ENCODE measurements around the gene LRRC27.

- TF ChIP-seq CHD1 (IDR thresholded peaks at IDR 0.05; ENCODE audit: low read depth, low read length) = no peak
- TF ChIP-seq, protein P1, sequence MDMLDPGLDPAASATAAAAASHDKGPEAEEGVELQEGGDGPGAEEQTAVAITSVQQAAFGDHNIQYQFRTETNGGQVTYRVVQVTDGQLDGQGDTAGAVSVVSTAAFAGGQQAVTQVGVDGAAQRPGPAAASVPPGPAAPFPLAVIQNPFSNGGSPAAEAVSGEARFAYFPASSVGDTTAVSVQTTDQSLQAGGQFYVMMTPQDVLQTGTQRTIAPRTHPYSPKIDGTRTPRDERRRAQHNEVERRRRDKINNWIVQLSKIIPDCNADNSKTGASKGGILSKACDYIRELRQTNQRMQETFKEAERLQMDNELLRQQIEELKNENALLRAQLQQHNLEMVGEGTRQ (IDR thresholded peaks at IDR 0.05; ENCODE audit: low read depth, low read length) = no peak
- TF ChIP-seq MAFK (IDR thresholded peaks at IDR 0.05; ENCODE audit: low read depth, low read length) = no peak
- TF ChIP-seq, protein P2, sequence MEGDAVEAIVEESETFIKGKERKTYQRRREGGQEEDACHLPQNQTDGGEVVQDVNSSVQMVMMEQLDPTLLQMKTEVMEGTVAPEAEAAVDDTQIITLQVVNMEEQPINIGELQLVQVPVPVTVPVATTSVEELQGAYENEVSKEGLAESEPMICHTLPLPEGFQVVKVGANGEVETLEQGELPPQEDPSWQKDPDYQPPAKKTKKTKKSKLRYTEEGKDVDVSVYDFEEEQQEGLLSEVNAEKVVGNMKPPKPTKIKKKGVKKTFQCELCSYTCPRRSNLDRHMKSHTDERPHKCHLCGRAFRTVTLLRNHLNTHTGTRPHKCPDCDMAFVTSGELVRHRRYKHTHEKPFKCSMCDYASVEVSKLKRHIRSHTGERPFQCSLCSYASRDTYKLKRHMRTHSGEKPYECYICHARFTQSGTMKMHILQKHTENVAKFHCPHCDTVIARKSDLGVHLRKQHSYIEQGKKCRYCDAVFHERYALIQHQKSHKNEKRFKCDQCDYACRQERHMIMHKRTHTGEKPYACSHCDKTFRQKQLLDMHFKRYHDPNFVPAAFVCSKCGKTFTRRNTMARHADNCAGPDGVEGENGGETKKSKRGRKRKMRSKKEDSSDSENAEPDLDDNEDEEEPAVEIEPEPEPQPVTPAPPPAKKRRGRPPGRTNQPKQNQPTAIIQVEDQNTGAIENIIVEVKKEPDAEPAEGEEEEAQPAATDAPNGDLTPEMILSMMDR (conservative IDR thresholded peaks at IDR 0.05; ENCODE audit: low read depth, low read length) = no peak
- TF ChIP-seq RCOR1 (IDR thresholded peaks at IDR 0.05; ENCODE audit: insufficient replicate concordance, low read length) = no peak
- no peak for TF ChIP-seq MXI1 (IDR thresholded peaks at IDR 0.05; ENCODE audit: borderline replicate concordance, low read depth, low read length)
- no peak for TF ChIP-seq SMC3 (IDR thresholded peaks at IDR 0.05; ENCODE audit: low read depth, low read length)
- TF ChIP-seq CEBPB (IDR thresholded peaks at IDR 0.05; ENCODE audit: low read depth, low read length) = no peak
- no peak for TF ChIP-seq POLR2A (IDR thresholded peaks at IDR 0.05; ENCODE audit: low read depth, low read length)
Measured at GRCh38 chr10:132403511-132404168, 71.6 kb downstream of the LRRC27 start.
